KMS-11 (cell line): Measurements from ENCODE around the gene DLG5.

ENCODE experiments used
- H2AFZ ChIP-seq: fragments of 200-600 bp; sonication (generic); 2 replicates; pipeline ENCODE4 v1.6.1; 2016; ENCODE audit warnings: antibody characterized with exemption, mixed run types, low read depth
- H3K27ac ChIP-seq: fragments of 200-600 bp; sonication (generic); 2 replicates; pipeline ENCODE4 v1.6.1; 2016; ENCODE audit warnings: mild to moderate bottlenecking, mixed run types
- H3K27me3 ChIP-seq: fragments of 200-600 bp; sonication (generic); 2 replicates; pipeline ENCODE4 v1.6.1; 2017; ENCODE audit warnings: mild to moderate bottlenecking, low read depth, mixed run types, moderate library complexity; ENCODE audit not compliant: insufficient read depth
- H3K36me3 ChIP-seq: fragments of 200-600 bp; sonication (generic); 2 replicates; pipeline ENCODE4 v1.6.1; 2017; ENCODE audit warnings: mild to moderate bottlenecking, mixed run types; ENCODE audit not compliant: insufficient read depth
- H3K4me1 ChIP-seq: fragments of 200-600 bp; sonication (generic); 2 replicates; pipeline ENCODE4 v1.6.1; 2016; ENCODE audit warnings: mild to moderate bottlenecking, low read depth, mixed run types; ENCODE audit not compliant: poor library complexity, severe bottlenecking
- H3K4me2 ChIP-seq: fragments of 200-600 bp; sonication (generic); 2 replicates; pipeline ENCODE4 v1.7.0; 2016; ENCODE audit warnings: mild to moderate bottlenecking, mixed run types
- H3K4me3 ChIP-seq: fragments of 200-600 bp; sonication (generic); IDR thresholded peaks from 2 replicates; pipeline ENCODE4 v1.6.1; 2017; ENCODE audit warnings: low read depth, low read length, mixed read lengths; ENCODE audit not compliant: insufficient read depth
- H3K79me2 ChIP-seq: fragments of 200-600 bp; sonication (generic); 2 replicates; pipeline ENCODE4 v1.6.1; 2016; ENCODE audit warnings: low read depth, mixed run types; ENCODE audit not compliant: insufficient read depth
- H3K9ac ChIP-seq: fragments of 200-600 bp; sonication (generic); 2 replicates; pipeline ENCODE4 v1.6.1; 2016; ENCODE audit warnings: mild to moderate bottlenecking, mixed run types
- H4K20me1 ChIP-seq: fragments of 200-600 bp; sonication (generic); 2 replicates; pipeline ENCODE4 v1.6.1; 2016; ENCODE audit warnings: mild to moderate bottlenecking, mixed run types; ENCODE audit not compliant: insufficient read depth
- TF ChIP-seq, protein P1 (sequence below): fragments of 200-600 bp; sonication (generic); conservative IDR thresholded peaks from 2 replicates; pipeline ENCODE4 v1.6.1; 2017; ENCODE audit warnings: low read depth, mild to moderate bottlenecking, antibody characterized with exemption, low read length, moderate library complexity, mixed read lengths

Gene DLG5

DNA sequence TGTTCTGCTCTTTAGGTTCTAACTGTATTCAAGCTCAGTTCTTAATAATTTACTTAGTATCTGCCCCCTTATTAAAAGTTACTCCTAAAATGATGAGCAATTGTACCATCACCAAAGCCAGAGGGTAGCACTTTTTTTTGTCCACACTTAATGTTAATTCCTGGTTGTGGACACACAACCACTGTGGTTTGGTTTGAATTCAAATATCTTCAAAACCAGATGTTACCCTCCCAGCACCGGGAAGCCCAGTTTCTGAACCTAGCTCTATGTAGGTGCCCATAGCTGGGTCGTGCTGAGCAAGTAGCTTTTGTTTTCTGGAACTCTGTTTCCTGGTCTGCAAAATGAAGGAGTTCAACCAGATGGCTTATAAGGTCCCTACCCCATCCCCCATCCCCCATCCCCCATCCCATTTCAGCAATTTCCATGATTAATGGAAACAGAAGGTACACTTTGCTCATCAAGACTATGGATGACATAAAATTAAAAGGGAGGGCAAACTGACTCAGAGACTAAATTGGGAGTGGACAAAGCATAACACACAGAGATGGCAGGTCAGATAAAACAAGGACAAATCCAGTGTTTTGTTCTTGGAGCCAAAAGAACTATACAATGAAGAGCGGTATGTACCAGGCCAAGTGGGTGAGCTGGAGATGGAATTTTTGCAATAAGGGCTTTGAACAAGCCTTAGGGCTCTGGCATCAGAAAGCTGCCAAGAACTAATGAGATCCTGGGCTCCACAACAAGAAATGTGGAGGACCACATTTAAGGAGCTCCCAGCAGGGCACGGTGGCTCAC is 56.7 kb downstream of the DLG5 start:
- Histone ChIP-seq H3K36me3 (no peaks in the 10 kb centered on the region), H3K4me2 (no peak overlapping the region), H3K27me3 (no peaks in the 10 kb centered on the region), H2AFZ (no peak overlapping the region), H3K4me1 (no peaks in the 10 kb centered on the region), H3K27ac (no peak overlapping the region), H3K9ac (no peak overlapping the region), H3K79me2 (no peaks in the 10 kb centered on the region), H4K20me1 (no peaks in the 10 kb centered on the region), H3K4me3 (no peak overlapping the region)
- TF ChIP-seq, protein P1, sequence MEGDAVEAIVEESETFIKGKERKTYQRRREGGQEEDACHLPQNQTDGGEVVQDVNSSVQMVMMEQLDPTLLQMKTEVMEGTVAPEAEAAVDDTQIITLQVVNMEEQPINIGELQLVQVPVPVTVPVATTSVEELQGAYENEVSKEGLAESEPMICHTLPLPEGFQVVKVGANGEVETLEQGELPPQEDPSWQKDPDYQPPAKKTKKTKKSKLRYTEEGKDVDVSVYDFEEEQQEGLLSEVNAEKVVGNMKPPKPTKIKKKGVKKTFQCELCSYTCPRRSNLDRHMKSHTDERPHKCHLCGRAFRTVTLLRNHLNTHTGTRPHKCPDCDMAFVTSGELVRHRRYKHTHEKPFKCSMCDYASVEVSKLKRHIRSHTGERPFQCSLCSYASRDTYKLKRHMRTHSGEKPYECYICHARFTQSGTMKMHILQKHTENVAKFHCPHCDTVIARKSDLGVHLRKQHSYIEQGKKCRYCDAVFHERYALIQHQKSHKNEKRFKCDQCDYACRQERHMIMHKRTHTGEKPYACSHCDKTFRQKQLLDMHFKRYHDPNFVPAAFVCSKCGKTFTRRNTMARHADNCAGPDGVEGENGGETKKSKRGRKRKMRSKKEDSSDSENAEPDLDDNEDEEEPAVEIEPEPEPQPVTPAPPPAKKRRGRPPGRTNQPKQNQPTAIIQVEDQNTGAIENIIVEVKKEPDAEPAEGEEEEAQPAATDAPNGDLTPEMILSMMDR, result no peak

DNA sequence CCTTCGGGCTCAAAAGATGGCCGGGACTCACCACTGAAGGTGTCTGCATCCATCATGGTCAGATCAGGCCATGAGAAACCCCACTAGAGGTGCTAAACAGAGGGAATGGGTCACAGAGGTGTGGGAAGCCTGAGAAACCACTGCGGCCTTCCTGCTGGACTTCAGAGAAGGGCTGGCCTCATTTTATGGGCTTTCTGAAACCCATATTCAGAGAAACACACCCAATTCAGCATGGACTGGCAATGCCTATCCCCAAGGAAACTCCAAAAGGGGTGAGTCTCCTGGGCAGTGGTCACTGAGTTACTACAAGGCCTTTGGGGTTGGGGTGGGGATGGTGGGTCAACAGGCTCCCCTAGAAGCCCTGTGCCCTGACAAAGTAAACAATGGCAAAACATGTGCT is 58.0 kb downstream of the DLG5 start:
- H3K36me3 ChIP-seq, result no peaks in the 10 kb centered on the region
- no peak overlapping the region for H2AFZ ChIP-seq
- H3K4me2 ChIP-seq, result no peak overlapping the region
- TF ChIP-seq, protein P1, result no peak
- H3K27ac ChIP-seq, result no peak overlapping the region
- H3K9ac ChIP-seq, result no peak overlapping the region
- H3K4me3 ChIP-seq, result no peak overlapping the region
- H3K4me1 ChIP-seq, result no peaks in the 10 kb centered on the region
- H3K27me3 ChIP-seq, result no peaks in the 10 kb centered on the region
- H4K20me1 ChIP-seq, result no peaks in the 10 kb centered on the region
- H3K79me2 ChIP-seq, result no peaks in the 10 kb centered on the region

DNA sequence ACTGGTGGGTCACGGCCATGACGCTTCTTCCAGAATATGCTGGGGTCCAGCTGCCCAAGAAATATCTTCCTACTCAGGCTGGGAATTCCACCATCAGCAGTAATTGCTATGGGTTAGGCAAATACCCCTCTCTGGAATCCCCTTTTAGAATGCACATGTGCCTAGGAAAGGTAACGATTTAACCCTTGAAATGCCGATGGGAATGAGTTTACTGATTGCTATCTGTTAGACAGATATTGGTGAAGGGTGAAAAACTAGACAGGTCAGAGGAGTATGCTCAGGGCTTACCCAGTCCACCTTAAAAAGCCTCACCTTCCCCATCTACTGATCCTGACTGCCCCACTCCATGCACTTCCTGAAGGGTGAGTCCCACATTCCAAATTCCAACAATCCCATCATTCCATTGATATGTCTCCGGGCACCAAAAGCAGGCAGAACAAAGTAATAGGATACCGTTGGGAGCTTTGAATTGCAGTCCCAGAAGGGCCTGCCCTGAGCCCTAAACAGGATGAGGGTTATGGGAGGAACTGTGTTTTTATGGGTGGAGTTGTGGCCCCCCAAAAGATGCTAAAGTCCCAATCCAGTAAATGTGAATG is 59.3 kb downstream of the DLG5 start:
- H3K4me1 ChIP-seq, result no peaks in the 10 kb centered on the region
- no peak overlapping the region for H2AFZ ChIP-seq
- no peak overlapping the region for H3K27ac ChIP-seq
- H3K79me2 ChIP-seq, result no peaks in the 10 kb centered on the region
- no peak overlapping the region for H3K4me2 ChIP-seq
- H4K20me1 ChIP-seq, result no peaks in the 10 kb centered on the region
- no peak overlapping the region for H3K4me3 ChIP-seq
- H3K36me3 ChIP-seq, result no peaks in the 10 kb centered on the region
- H3K27me3 ChIP-seq, result no peaks in the 10 kb centered on the region
- H3K9ac ChIP-seq, result no peak overlapping the region
- TF ChIP-seq, protein P1, result no peak

DNA sequence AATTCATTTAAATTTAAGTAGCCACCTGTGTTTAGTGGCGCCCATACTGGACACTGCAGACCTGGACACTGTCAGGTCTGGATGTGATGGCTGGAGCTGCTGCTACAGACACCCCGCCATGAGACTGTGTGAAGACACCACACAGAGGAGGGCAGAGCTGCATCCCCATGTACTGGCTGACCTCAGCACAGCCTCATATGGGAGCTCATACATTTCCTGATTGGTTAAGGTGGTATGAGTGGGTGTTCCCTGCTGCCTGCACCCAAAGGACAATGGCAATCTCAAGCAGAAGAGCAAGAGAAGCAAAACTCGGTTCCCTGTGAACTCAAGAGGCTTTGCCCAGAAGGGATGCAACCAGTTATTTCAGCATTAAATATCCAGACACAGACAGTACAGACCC is 60.0 kb downstream of the DLG5 start:
- Histone ChIP-seq H3K9ac (no peak overlapping the region), H3K4me1 (no peaks in the 10 kb centered on the region), H3K27ac (no peak overlapping the region), H3K79me2 (no peaks in the 10 kb centered on the region), H3K27me3 (no peaks in the 10 kb centered on the region), H2AFZ (no peak overlapping the region), H4K20me1 (no peaks in the 10 kb centered on the region), H3K4me3 (no peak overlapping the region), H3K36me3 (no peaks in the 10 kb centered on the region), H3K4me2 (no peak overlapping the region)
- TF ChIP-seq, protein P1, result no peak
